GM12873 (cell line): ENCODE data around the gene SHROOM3.

ENCODE experiments used
- CTCF ChIP-seq: IDR thresholded peaks from 2 replicates; pipeline ENCODE4 v1.5.1; 2012; ENCODE audit warnings: low read depth, mild to moderate bottlenecking, moderate library complexity, low read length, control low read depth; ENCODE audit not compliant: insufficient read depth; ENCODE audit errors: missing control alignments

Gene SHROOM3

GRCh38 chr4:76637712-76638361, 202.8 kb downstream of the SHROOM3 start:
- TF ChIP-seq CTCF: no peak

GRCh38 chr4:76639288-76639687, 204.3 kb downstream of the SHROOM3 start:
- TF ChIP-seq CTCF: no peak

GRCh38 chr4:76640353-76640910, 205.4 kb downstream of the SHROOM3 start:
- TF ChIP-seq CTCF: no peak

- TF ChIP-seq CTCF: no peak
These were observed 206.3 kb downstream of the SHROOM3 start for GRCh38 chr4:76641351-76641750.

- TF ChIP-seq CTCF: no peak
These were observed 206.7 kb downstream of the SHROOM3 start for GRCh38 chr4:76641758-76642157.

- TF ChIP-seq CTCF: no peak
These were observed 209.9 kb downstream of the SHROOM3 start for GRCh38 chr4:76644831-76645485.

GRCh38 chr4:76649086-76649485, 214.1 kb downstream of the SHROOM3 start:
- no peak for TF ChIP-seq CTCF
